GM23338 (cell line): ENCODE data around the gene FBLN2. TPM values are rescaled to one million over a fixed set of nuclear protein-coding genes. Genes with fewer than 3 reads are reported as not detected.

ENCODE experiments used
- ATAC-seq: fragments of 200-7000 bp; cut with Tn5 transposase; 3 replicates; pipeline ENCODE4 v1.9.1; 2020
- DNase-seq: peaks from one replicate; pipeline ENCODE4 v3.0.0-alpha.2; 2015; ENCODE audit warnings: low spot score
- H2AFZ ChIP-seq: fragments of 200-600 bp; sonication (generic); 2 replicates; pipeline ENCODE4 v1.8.0; 2016; ENCODE audit warnings: antibody characterized with exemption, mild to moderate bottlenecking, moderate library complexity
- H3F3A ChIP-seq: fragments of 200-600 bp; sonication (generic); replicated peaks from 2 replicates; pipeline ENCODE4 v1.8.0; 2017; ENCODE audit warnings: antibody characterized with exemption, mixed run types, low read depth
- H3K27ac ChIP-seq: fragments of 200-600 bp; sonication (generic); 2 replicates; pipeline ENCODE4 v1.6.1; 2016; ENCODE audit warnings: low read depth
- H3K27me3 ChIP-seq: fragments of 200-600 bp; sonication (generic); 2 replicates; pipeline ENCODE4 v1.8.0; 2016; ENCODE audit warnings: mild to moderate bottlenecking, mixed run types, moderate library complexity; ENCODE audit not compliant: insufficient read depth
- H3K36me3 ChIP-seq: fragments of 200-600 bp; sonication (generic); 2 replicates; pipeline ENCODE4 v1.8.0; 2016; ENCODE audit warnings: mild to moderate bottlenecking; ENCODE audit not compliant: insufficient read depth
- H3K4me1 ChIP-seq: fragments of 200-600 bp; sonication (generic); 2 replicates; pipeline ENCODE4 v1.8.0; 2016; ENCODE audit warnings: mild to moderate bottlenecking, moderate library complexity; ENCODE audit not compliant: insufficient read depth
- H3K4me2 ChIP-seq: fragments of 200-600 bp; sonication (generic); 2 replicates; pipeline ENCODE4 v1.7.1; 2017; ENCODE audit warnings: mixed run types
- H3K4me3 ChIP-seq: fragments of 200-600 bp; sonication (generic); 2 replicates; pipeline ENCODE4 v1.6.1; 2016; ENCODE audit warnings: mixed run types
- H3K79me2 ChIP-seq: fragments of 200-600 bp; sonication (generic); replicated peaks from 2 replicates; pipeline ENCODE4 v1.8.0; 2017; ENCODE audit warnings: mild to moderate bottlenecking; ENCODE audit not compliant: insufficient read depth
- H3K9me2 ChIP-seq: fragments of 200-600 bp; sonication (generic); 2 replicates; pipeline ENCODE4 v1.8.0; 2017; ENCODE audit not compliant: insufficient read depth
- H4K20me1 ChIP-seq: fragments of 200-600 bp; sonication (generic); replicated peaks from 2 replicates; pipeline ENCODE4 v1.8.0; 2017; ENCODE audit warnings: mild to moderate bottlenecking; ENCODE audit not compliant: insufficient read depth
- H3K27ac Mint-ChIP-seq: 2 replicates; pipeline ENCODE4 v1.8.0; 2020; ENCODE audit warnings: inconsistent platforms, mild to moderate bottlenecking, moderate library complexity, mixed read lengths
- H3K27me3 Mint-ChIP-seq: 3 replicates; pipeline ENCODE4 v1.8.0; 2022; ENCODE audit warnings: low read depth, mild to moderate bottlenecking, moderate library complexity, mixed read lengths, inconsistent platforms; ENCODE audit not compliant: insufficient read depth, poor library complexity
- H3K36me3 Mint-ChIP-seq: 3 replicates; pipeline ENCODE4 v1.8.0; 2021; ENCODE audit warnings: low read depth, mild to moderate bottlenecking, inconsistent platforms, moderate library complexity, mixed read lengths
- H3K4me1 Mint-ChIP-seq: 3 replicates; pipeline ENCODE4 v1.8.0; 2020; ENCODE audit warnings: mild to moderate bottlenecking, inconsistent platforms, mixed read lengths
- H3K4me3 Mint-ChIP-seq: 3 replicates; pipeline ENCODE4 v1.8.0; 2021; ENCODE audit warnings: moderate library complexity, mild to moderate bottlenecking, inconsistent platforms, mixed read lengths
- H3K9me3 Mint-ChIP-seq: 3 replicates; pipeline ENCODE4 v1.8.0; 2020; ENCODE audit warnings: moderate library complexity, mild to moderate bottlenecking, inconsistent platforms, mixed read lengths
- CREB1 ChIP-seq: fragments of 250-450 bp; sonication (Bioruptor Pico); IDR thresholded peaks from 2 replicates; pipeline ENCODE4 v1.5.0; 2020; ENCODE audit warnings: low read depth, mild to moderate bottlenecking, moderate library complexity
- CTCF ChIP-seq, 2 experiments: fragments of 200-600 bp in 1 of 2; sonication (generic) in 1 of 2; conservative IDR thresholded peaks; 2 replicates each; pipeline versions ENCODE4 v1.5.1 to v1.6.1; 2016 to 2017; ENCODE audit warnings: antibody characterized with exemption in 2 of 2, low read depth in 2 of 2, mild to moderate bottlenecking in 2 of 2, moderate library complexity in 1 of 2
- EZH2 ChIP-seq: fragments of 200-600 bp; sonication (generic); IDR thresholded peaks from one replicate; pipeline ENCODE4 v1.8.0; 2017; ENCODE audit warnings: antibody characterized with exemption, mild to moderate bottlenecking, low read depth; ENCODE audit not compliant: unreplicated experiment
- EZH2phosphoT487 ChIP-seq: fragments of 200-600 bp; sonication (generic); IDR thresholded peaks from one replicate; pipeline ENCODE4 v1.8.1; 2018; ENCODE audit warnings: antibody characterized with exemption; ENCODE audit not compliant: unreplicated experiment
- JUNB ChIP-seq: IDR thresholded peaks from one replicate; pipeline ENCODE4 v1.6.1; 2016; ENCODE audit warnings: antibody characterized with exemption; ENCODE audit not compliant: unreplicated experiment
- NANOG ChIP-seq: IDR thresholded peaks from 2 replicates; pipeline ENCODE4 v1.6.1; 2016; ENCODE audit warnings: antibody characterized with exemption, borderline replicate concordance
- POLR2AphosphoS5 ChIP-seq: IDR thresholded peaks from 2 replicates; pipeline ENCODE4 v1.6.1; 2016; ENCODE audit warnings: antibody characterized with exemption, low read depth
- STAT1 ChIP-seq: IDR thresholded peaks from one replicate; pipeline ENCODE4 v1.6.1; 2016; ENCODE audit warnings: antibody characterized with exemption; ENCODE audit not compliant: unreplicated experiment
- ZNF114 ChIP-seq: fragments of 250-450 bp; sonication (Bioruptor Pico); IDR thresholded peaks from 2 replicates; pipeline ENCODE4 v1.5.0; 2020; ENCODE audit warnings: mild to moderate bottlenecking, moderate library complexity
- ZNF331 ChIP-seq: fragments of 250-450 bp; sonication (Bioruptor Pico); IDR thresholded peaks from 2 replicates; pipeline ENCODE4 v1.5.0; 2020; ENCODE audit warnings: low read depth, mild to moderate bottlenecking, moderate library complexity
- polyA plus RNA-seq: library from polyadenylated mRNA; unstranded; fragments of >200 nt; fragmentation: Nextera tagmentation; extraction: Ambion mirVana; gene quantifications from 2 replicates; pipeline ENCODE4 v1.2.1, GENCODE V29; 2016
- total RNA-seq: library from RNA; depleted of rRNA; stranded (reverse); fragments of >200 nt; shearing (Covaris generic); gene quantifications from 2 replicates; pipeline ENCODE4 v1.2.3, GENCODE V29; 2014
- TF ChIP-seq, protein P1 (sequence below): fragments of 250-450 bp; sonication (Bioruptor Pico); IDR thresholded peaks from 2 replicates; pipeline ENCODE4 v1.5.0; 2020; ENCODE audit warnings: mild to moderate bottlenecking, moderate library complexity
- TF ChIP-seq, protein P2 (sequence below): IDR thresholded peaks from 2 replicates; pipeline ENCODE4 v1.6.1; 2016; ENCODE audit warnings: antibody characterized with exemption
- TF ChIP-seq, protein P3 (sequence below): IDR thresholded peaks from one replicate; pipeline ENCODE4 v1.6.1; 2018; ENCODE audit warnings: antibody characterized with exemption; ENCODE audit not compliant: unreplicated experiment

The FBLN2 gene
- total and polyA plus RNA-seq, 2 experiments from 2014 or later = 18.8 to 26.8 TPM

GRCh38 chr3:13507247-13507569 lies 41.7 kb upstream of the FBLN2 start:
- no peak for TF ChIP-seq ZNF114 (CRISPR knock-in tag)
- no peak for TF ChIP-seq NANOG
- no peak for TF ChIP-seq ZNF331
- no peak for TF ChIP-seq STAT1
- TF ChIP-seq CTCF (conservative IDR thresholded peaks at IDR 0.05; ENCODE audit: low read depth in 2 of 2) = no peak
- no peak for TF ChIP-seq POLR2AphosphoS5
- TF ChIP-seq, protein P1, sequence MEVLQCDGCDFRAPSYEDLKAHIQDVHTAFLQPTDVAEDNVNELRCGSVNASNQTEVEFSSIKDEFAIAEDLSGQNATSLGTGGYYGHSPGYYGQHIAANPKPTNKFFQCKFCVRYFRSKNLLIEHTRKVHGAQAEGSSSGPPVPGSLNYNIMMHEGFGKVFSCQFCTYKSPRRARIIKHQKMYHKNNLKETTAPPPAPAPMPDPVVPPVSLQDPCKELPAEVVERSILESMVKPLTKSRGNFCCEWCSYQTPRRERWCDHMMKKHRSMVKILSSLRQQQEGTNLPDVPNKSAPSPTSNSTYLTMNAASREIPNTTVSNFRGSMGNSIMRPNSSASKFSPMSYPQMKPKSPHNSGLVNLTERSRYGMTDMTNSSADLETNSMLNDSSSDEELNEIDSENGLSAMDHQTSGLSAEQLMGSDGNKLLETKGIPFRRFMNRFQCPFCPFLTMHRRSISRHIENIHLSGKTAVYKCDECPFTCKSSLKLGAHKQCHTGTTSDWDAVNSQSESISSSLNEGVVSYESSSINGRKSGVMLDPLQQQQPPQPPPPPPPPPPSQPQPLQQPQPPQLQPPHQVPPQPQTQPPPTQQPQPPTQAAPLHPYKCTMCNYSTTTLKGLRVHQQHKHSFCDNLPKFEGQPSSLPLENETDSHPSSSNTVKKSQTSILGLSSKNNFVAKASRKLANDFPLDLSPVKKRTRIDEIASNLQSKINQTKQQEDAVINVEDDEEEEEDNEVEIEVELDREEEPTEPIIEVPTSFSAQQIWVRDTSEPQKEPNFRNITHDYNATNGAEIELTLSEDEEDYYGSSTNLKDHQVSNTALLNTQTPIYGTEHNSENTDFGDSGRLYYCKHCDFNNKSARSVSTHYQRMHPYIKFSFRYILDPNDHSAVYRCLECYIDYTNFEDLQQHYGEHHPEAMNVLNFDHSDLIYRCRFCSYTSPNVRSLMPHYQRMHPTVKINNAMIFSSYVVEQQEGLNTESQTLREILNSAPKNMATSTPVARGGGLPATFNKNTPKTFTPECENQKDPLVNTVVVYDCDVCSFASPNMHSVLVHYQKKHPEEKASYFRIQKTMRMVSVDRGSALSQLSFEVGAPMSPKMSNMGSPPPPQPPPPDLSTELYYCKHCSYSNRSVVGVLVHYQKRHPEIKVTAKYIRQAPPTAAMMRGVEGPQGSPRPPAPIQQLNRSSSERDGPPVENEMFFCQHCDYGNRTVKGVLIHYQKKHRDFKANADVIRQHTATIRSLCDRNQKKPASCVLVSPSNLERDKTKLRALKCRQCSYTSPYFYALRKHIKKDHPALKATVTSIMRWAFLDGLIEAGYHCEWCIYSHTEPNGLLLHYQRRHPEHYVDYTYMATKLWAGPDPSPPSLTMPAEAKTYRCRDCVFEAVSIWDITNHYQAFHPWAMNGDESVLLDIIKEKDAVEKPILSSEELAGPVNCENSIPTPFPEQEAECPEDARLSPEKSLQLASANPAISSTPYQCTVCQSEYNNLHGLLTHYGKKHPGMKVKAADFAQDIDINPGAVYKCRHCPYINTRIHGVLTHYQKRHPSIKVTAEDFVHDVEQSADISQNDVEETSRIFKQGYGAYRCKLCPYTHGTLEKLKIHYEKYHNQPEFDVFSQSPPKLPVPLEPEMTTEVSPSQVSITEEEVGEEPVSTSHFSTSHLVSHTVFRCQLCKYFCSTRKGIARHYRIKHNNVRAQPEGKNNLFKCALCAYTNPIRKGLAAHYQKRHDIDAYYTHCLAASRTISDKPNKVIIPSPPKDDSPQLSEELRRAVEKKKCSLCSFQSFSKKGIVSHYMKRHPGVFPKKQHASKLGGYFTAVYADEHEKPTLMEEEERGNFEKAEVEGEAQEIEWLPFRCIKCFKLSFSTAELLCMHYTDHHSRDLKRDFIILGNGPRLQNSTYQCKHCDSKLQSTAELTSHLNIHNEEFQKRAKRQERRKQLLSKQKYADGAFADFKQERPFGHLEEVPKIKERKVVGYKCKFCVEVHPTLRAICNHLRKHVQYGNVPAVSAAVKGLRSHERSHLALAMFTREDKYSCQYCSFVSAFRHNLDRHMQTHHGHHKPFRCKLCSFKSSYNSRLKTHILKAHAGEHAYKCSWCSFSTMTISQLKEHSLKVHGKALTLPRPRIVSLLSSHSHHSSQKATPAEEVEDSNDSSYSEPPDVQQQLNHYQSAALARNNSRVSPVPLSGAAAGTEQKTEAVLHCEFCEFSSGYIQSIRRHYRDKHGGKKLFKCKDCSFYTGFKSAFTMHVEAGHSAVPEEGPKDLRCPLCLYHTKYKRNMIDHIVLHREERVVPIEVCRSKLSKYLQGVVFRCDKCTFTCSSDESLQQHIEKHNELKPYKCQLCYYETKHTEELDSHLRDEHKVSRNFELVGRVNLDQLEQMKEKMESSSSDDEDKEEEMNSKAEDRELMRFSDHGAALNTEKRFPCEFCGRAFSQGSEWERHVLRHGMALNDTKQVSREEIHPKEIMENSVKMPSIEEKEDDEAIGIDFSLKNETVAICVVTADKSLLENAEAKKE (CRISPR knock-in tag) = no peak
- no peak for TF ChIP-seq JUNB
- no peak for TF ChIP-seq CREB1 (CRISPR knock-in tag)
- TF ChIP-seq, protein P2, sequence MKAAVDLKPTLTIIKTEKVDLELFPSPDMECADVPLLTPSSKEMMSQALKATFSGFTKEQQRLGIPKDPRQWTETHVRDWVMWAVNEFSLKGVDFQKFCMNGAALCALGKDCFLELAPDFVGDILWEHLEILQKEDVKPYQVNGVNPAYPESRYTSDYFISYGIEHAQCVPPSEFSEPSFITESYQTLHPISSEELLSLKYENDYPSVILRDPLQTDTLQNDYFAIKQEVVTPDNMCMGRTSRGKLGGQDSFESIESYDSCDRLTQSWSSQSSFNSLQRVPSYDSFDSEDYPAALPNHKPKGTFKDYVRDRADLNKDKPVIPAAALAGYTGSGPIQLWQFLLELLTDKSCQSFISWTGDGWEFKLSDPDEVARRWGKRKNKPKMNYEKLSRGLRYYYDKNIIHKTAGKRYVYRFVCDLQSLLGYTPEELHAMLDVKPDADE = no peak
- TF ChIP-seq, protein P3, sequence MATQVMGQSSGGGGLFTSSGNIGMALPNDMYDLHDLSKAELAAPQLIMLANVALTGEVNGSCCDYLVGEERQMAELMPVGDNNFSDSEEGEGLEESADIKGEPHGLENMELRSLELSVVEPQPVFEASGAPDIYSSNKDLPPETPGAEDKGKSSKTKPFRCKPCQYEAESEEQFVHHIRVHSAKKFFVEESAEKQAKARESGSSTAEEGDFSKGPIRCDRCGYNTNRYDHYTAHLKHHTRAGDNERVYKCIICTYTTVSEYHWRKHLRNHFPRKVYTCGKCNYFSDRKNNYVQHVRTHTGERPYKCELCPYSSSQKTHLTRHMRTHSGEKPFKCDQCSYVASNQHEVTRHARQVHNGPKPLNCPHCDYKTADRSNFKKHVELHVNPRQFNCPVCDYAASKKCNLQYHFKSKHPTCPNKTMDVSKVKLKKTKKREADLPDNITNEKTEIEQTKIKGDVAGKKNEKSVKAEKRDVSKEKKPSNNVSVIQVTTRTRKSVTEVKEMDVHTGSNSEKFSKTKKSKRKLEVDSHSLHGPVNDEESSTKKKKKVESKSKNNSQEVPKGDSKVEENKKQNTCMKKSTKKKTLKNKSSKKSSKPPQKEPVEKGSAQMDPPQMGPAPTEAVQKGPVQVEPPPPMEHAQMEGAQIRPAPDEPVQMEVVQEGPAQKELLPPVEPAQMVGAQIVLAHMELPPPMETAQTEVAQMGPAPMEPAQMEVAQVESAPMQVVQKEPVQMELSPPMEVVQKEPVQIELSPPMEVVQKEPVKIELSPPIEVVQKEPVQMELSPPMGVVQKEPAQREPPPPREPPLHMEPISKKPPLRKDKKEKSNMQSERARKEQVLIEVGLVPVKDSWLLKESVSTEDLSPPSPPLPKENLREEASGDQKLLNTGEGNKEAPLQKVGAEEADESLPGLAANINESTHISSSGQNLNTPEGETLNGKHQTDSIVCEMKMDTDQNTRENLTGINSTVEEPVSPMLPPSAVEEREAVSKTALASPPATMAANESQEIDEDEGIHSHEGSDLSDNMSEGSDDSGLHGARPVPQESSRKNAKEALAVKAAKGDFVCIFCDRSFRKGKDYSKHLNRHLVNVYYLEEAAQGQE = no peak
- no peak for TF ChIP-seq EZH2phosphoT487
- TF ChIP-seq EZH2 = no peak
- no peaks in the 10 kb centered on the region for H4K20me1 ChIP-seq
- H3K27me3 ChIP-seq = no peaks in the 10 kb centered on the region
- DNase-seq (no peak), ATAC-seq (no peak)
- H3F3A ChIP-seq = no peaks in the 10 kb centered on the region
- no peaks in the 10 kb centered on the region for H3K79me2 ChIP-seq
- H3K27ac ChIP-seq = no peak overlapping the region
- Mint-ChIP-seq H3K4me1 (peaks cover 6% of the 10 kb centered on the region; the same call in 2 of the 3 replicates), H3K27me3 (peaks cover 4% of the 10 kb centered on the region), H3K27ac (no peak overlapping the region), H3K4me3 (no peak overlapping the region), H3K36me3 (no peaks in the 10 kb centered on the region), H3K9me3 (no peaks in the 10 kb centered on the region)
- no peaks in the 10 kb centered on the region for H3K36me3 ChIP-seq
- H3K4me2 ChIP-seq = no peak overlapping the region
- H3K9me2 ChIP-seq = no peaks in the 10 kb centered on the region
- H2AFZ ChIP-seq = no peak overlapping the region
- H3K4me1 ChIP-seq = no peaks in the 10 kb centered on the region
- no peak overlapping the region for H3K4me3 ChIP-seq
